Measurements from ENCODE around the gene NFIA. TPM values are rescaled to one million over a fixed set of nuclear protein-coding genes. Genes with fewer than 3 reads are reported as not detected.
A peak's percentile ranks its signal among the peaks of the same experiment; 100 is the strongest.

The NFIA gene
- total RNA-seq, 1 donor from 2014 or later, result 163 TPM

- Mint-ChIP-seq H3K27ac (no peak overlapping the region), H3K27me3 (ENCODE audit: low read depth) (no peaks in the 10 kb centered on the region), H3K4me3 (no peak overlapping the region), H3K36me3 (peaks cover 67% of the 10 kb centered on the region), H3K4me1 (peaks cover 52% of the 10 kb centered on the region), H3K9me3 (peaks cover 10% of the 10 kb centered on the region)
- DNase-seq (ENCODE audit: low spot score in 2 of 2, unreplicated experiment in 2 of 2), result no peak
- TF ChIP-seq CTCF (IDR thresholded peaks at IDR 0.05; ENCODE audit: unreplicated experiment), result no peak
Measured at GRCh38 chr1:61387829-61388228, 305.5 kb downstream of the NFIA start.

GRCh38 chr1:61388566-61388965 lies 306.2 kb downstream of the NFIA start:
- peak overlapping the region; percentile 32 for H3K27ac Mint-ChIP-seq
- H3K4me1 Mint-ChIP-seq, result peaks cover 51% of the 10 kb centered on the region
- TF ChIP-seq CTCF (IDR thresholded peaks at IDR 0.05; ENCODE audit: unreplicated experiment), result no peak
- no peak for DNase-seq (ENCODE audit: low spot score in 2 of 2, unreplicated experiment in 2 of 2)
- peaks cover 10% of the 10 kb centered on the region for H3K9me3 Mint-ChIP-seq
- no peaks in the 10 kb centered on the region for H3K27me3 Mint-ChIP-seq (ENCODE audit: low read depth)
- peaks cover 62% of the 10 kb centered on the region for H3K36me3 Mint-ChIP-seq
- H3K4me3 Mint-ChIP-seq, result no peak overlapping the region

GRCh38 chr1:61389194-61389925 lies 307.0 kb downstream of the NFIA start:
- peaks cover 56% of the 10 kb centered on the region for H3K36me3 Mint-ChIP-seq
- H3K9me3 Mint-ChIP-seq, result peaks cover 10% of the 10 kb centered on the region
- no peak overlapping the region for H3K4me3 Mint-ChIP-seq
- DNase-seq (ENCODE audit: low spot score in 2 of 2, unreplicated experiment in 2 of 2), result no peak
- no peak for TF ChIP-seq CTCF (IDR thresholded peaks at IDR 0.05; ENCODE audit: unreplicated experiment)
- no peaks in the 10 kb centered on the region for H3K27me3 Mint-ChIP-seq (ENCODE audit: low read depth)
- peak overlapping the region; percentile 65 for H3K27ac Mint-ChIP-seq
- H3K4me1 Mint-ChIP-seq, result peaks cover 44% of the 10 kb centered on the region

GRCh38 chr1:61389926-61390845 lies 307.8 kb downstream of the NFIA start:
- Mint-ChIP-seq H3K4me3 (no peak overlapping the region), H3K9me3 (peaks cover 10% of the 10 kb centered on the region), H3K36me3 (peaks cover 56% of the 10 kb centered on the region), H3K27me3 (ENCODE audit: low read depth) (no peaks in the 10 kb centered on the region), H3K4me1 (peaks cover 44% of the 10 kb centered on the region), H3K27ac (peak overlapping the region; percentile 65)
- DNase-seq (ENCODE audit: low spot score in 2 of 2, unreplicated experiment in 2 of 2), result no peak
- no peak for TF ChIP-seq CTCF (IDR thresholded peaks at IDR 0.05; ENCODE audit: unreplicated experiment)

- Mint-ChIP-seq H3K27ac (peak overlapping the region; percentile 90), H3K27me3 (ENCODE audit: low read depth) (no peaks in the 10 kb centered on the region), H3K4me1 (peaks cover 43% of the 10 kb centered on the region), H3K9me3 (peaks cover 10% of the 10 kb centered on the region), H3K36me3 (peaks cover 45% of the 10 kb centered on the region), H3K4me3 (no peak overlapping the region)
- no peak for TF ChIP-seq CTCF (IDR thresholded peaks at IDR 0.05; ENCODE audit: unreplicated experiment)
- DNase-seq (ENCODE audit: low spot score in 2 of 2, unreplicated experiment in 2 of 2), result no peak
Measured at GRCh38 chr1:61391730-61392129, 309.4 kb downstream of the NFIA start.
